Left renal pelvis (tissue), 4 donors: ENCODE results near the gene STOML1. TPM values are rescaled to one million over a fixed set of nuclear protein-coding genes. Genes with fewer than 3 reads are reported as not detected.

Experiments
- DNase-seq, 4 donors: peaks; one replicate each; pipeline ENCODE4 v3.0.0-alpha.2; 2013; ENCODE audit warnings: low read depth in 4 of 4, low spot score in 3 of 4
- polyA plus RNA-seq, 4 donors: library from polyadenylated mRNA; unstranded; fragments of 120-200 nt; gene quantifications; one replicate each; pipeline ENCODE4 v1.2.1, GENCODE V29; 2013; ENCODE audit not compliant: insufficient read length in 4 of 4

The STOML1 gene
- polyA plus RNA-seq, 4 donors, result 11.6 to 14.9 (median 12.7) TPM

DNA sequence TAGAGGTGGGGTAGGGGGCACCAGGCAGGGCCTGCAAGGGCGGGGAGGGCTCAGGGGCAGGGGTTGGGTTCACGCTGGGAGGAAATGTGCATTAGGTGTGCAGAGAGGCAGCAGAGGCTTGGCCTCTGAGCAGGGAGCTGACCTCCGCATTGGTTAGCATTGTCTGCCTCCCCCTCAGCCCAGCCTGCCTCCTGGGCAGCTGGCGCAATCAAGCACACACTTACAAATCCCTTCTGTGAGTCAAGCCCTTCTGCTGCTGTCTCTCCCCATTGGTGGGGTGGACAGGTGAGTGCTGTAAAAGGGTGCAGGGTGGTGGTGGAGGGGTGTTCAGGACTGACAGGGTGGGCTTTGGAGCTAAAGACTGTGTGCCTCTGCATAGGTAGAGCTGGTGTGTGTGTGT lies 56.5 kb downstream of the STOML1 start:
- no peak for DNase-seq

DNA sequence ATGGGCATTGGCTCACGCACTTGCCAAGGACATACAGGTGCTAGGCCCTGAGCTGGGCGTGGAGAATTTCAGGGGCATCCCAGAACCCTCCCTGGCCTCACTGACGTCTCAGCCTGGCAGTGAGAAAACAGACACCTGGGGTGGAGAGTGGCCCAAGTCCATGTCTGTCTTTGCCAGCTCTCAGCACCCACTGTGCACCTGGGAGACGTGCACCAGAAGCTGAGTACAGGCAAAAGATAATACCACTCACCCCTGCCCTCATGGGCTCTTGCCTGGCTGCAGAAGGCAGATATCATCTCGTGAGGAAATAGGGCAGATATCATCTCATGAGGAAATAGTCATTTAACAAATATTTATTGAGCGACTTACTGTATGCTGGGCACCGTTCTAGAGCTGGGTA lies 57.8 kb downstream of the STOML1 start:
- DNase-seq, result no peak

GRCh38 chr15:73932381-73933191 lies 59.5 kb downstream of the STOML1 start:
- DNase-seq, result no peak

GRCh38 chr15:73931441-73931840 lies 60.7 kb downstream of the STOML1 start:
- DNase-seq, result no peak

DNA sequence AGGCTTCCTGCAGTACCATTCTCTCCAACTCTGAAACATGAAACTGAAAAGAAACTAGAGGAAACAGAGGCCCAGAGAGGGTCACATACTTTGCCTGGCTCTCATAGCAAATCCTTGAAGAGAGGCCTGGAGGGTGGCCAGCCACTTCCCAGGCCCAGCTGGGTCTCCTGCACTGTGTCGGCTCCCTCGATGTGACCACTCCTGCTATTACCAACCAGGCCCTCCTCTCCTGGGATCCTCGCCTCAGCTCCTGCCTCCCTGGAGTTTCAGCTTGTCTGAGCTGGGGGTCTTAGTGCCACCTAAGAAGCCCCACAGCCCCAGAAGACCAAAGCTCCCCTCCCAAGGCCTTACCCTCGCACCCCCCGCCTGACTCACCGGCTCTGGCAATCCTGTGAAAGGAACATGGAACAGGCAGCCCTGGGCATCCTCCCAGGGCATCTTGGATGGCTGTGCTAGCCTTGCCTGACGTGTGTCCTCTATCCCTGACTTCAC lies 61.3 kb downstream of the STOML1 start:
- DNase-seq, result no peak

GRCh38 chr15:73930371-73930770 lies 61.7 kb downstream of the STOML1 start:
- no peak for DNase-seq

- no peak for DNase-seq
Measured at GRCh38 chr15:73928971-73929627, 63.0 kb downstream of the STOML1 start.

Other genes starting within 250 kb of the STOML1 start
- gene INSYN1, start 238.9 kb downstream of the STOML1 start, polyA plus RNA-seq, result 10 to 100 TPM; 15.3 to 27.3 (median 21.1) TPM
- gene TBC1D21, start 118.7 kb downstream of the STOML1 start, polyA plus RNA-seq, result not detected
- gene LOXL1, start 65.8 kb downstream of the STOML1 start, polyA plus RNA-seq, result 10 to 100 TPM; 75.0 to 83.8 (median 81.9) TPM
- 10 to 100 TPM; 25.8 to 40.1 (median 33.3) TPM for gene PML, start 2.4 kb upstream of the STOML1 start, polyA plus RNA-seq
- gene GOLGA6A, start 90.3 kb upstream of the STOML1 start, polyA plus RNA-seq, result under 1 TPM in 3 of 4 donors, not detected in 1; 0.33 to 0.66 (median 0.34) TPM
- 10 to 100 TPM in 1 of 4 donors, 1 to 10 TPM in 3; 1.0 to 15.5 (median 2.3) TPM for gene ISLR2, start 138.3 kb upstream of the STOML1 start, polyA plus RNA-seq
- 100 to 1,000 TPM in 1 of 4 donors, 10 to 100 TPM in 3; 57.4 to 515 (median 72.8) TPM for gene ISLR, start 181.4 kb upstream of the STOML1 start, polyA plus RNA-seq
- 10 to 100 TPM; 23.9 to 57.7 (median 40.7) TPM for gene STRA6, start 210.5 kb upstream of the STOML1 start, polyA plus RNA-seq
- 1 to 10 TPM; 2.8 to 9.2 (median 3.9) TPM for gene CCDC33, start 244.0 kb upstream of the STOML1 start, polyA plus RNA-seq